GM19043 (cell line): ENCODE measurements around the gene MLLT3.
"Not testable (repeated sequence)": the region's sequence is repeated elsewhere in the genome, so short reads cannot be mapped to it uniquely, and the experiment has no call there.

Source experiments
- ATAC-seq: cut with Tn5 transposase; IDR thresholded peaks from one replicate; pipeline ENCODE4 v1.9.1; 2021; ENCODE audit warnings: low read depth; ENCODE audit not compliant: unreplicated experiment

Gene MLLT3

GRCh38 chr9:20622330-20623020, at the start of gene MLLT3:
Gene MLLT3 (minus strand): TSS chr9:20622499.
- peak; percentile 68 for ATAC-seq

- no peak for ATAC-seq
Observed at GRCh38 chr9:20671635-20672034, 49.3 kb upstream of the MLLT3 start.

- ATAC-seq, result no peak
Observed at GRCh38 chr9:20670395-20670794, 48.1 kb upstream of the MLLT3 start.

- ATAC-seq, result no peak
Observed at GRCh38 chr9:20664501-20664900, 42.2 kb upstream of the MLLT3 start.

- ATAC-seq, result no peak
Observed at GRCh38 chr9:20663133-20663532, 40.8 kb upstream of the MLLT3 start.

- no peak for ATAC-seq
Observed at GRCh38 chr9:20662156-20662555, 39.9 kb upstream of the MLLT3 start.

- no peak for ATAC-seq
Observed at GRCh38 chr9:20659474-20659967, 37.2 kb upstream of the MLLT3 start.

- no peak for ATAC-seq
Observed at GRCh38 chr9:20658677-20659473, 36.6 kb upstream of the MLLT3 start.

- not testable (repeated sequence) for ATAC-seq
Observed at GRCh38 chr9:20658246-20658667, 36.0 kb upstream of the MLLT3 start.

GRCh38 chr9:20651939-20652338, 29.6 kb upstream of the MLLT3 start:
- ATAC-seq, result no peak

- no peak for ATAC-seq
Observed at GRCh38 chr9:20650750-20651299, 28.5 kb upstream of the MLLT3 start.

GRCh38 chr9:20650313-20650712, 28.0 kb upstream of the MLLT3 start:
- ATAC-seq, result no peak

GRCh38 chr9:20649381-20649780, 27.1 kb upstream of the MLLT3 start:
- no peak for ATAC-seq

- ATAC-seq, result no peak
Observed at GRCh38 chr9:20646656-20647055, 24.4 kb upstream of the MLLT3 start.

GRCh38 chr9:20643660-20644059, 21.4 kb upstream of the MLLT3 start:
- ATAC-seq, result no peak

GRCh38 chr9:20642045-20642444, 19.7 kb upstream of the MLLT3 start:
- ATAC-seq, result no peak

- peak; percentile 88 for ATAC-seq
Observed at GRCh38 chr9:20640331-20641187, 18.3 kb upstream of the MLLT3 start.

GRCh38 chr9:20636888-20637440, 14.7 kb upstream of the MLLT3 start:
- ATAC-seq, result no peak

GRCh38 chr9:20634895-20635294, 12.6 kb upstream of the MLLT3 start:
- no peak for ATAC-seq

- no peak for ATAC-seq
Observed at GRCh38 chr9:20632705-20633104, 10.4 kb upstream of the MLLT3 start.
